HG02610 (cell line): Measurements from ENCODE around the gene SLIT3.

Experiments used
- ATAC-seq: cut with Tn5 transposase; IDR thresholded peaks from one replicate; pipeline ENCODE4 v1.9.1; 2021; ENCODE audit warnings: mild to moderate bottlenecking, moderate library complexity; ENCODE audit not compliant: unreplicated experiment

SLIT3 gene

GRCh38 chr5:169300468-169301385 lies at the start of gene SLIT3:
Gene SLIT3 (minus strand): TSS chr5:169301139. CDS start chr5:169300709, 430 bp downstream.
- no peak for ATAC-seq

GRCh38 chr5:169350016-169350415 lies 49.1 kb upstream of the SLIT3 start:
- ATAC-seq, result no peak

DNA sequence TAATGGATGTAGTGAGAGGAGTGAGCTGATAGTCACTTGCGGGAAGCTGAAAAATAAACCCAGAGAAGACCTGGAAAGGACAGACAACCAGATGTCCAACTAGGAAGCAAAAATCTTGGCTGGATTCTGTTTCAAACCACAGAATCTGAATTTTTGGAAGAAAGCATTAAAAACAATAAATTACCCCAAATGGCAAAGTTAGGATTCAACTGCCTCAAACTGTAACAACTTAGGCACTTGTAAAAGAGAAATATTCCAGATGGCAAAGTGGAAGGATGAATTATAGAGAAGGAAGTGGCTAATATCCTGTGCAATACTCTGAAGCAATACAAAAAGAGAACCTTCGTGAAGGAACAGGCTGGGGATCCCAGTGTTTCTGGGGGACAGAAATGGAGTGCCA lies 46.8 kb upstream of the SLIT3 start:
- ATAC-seq, result no peak

DNA sequence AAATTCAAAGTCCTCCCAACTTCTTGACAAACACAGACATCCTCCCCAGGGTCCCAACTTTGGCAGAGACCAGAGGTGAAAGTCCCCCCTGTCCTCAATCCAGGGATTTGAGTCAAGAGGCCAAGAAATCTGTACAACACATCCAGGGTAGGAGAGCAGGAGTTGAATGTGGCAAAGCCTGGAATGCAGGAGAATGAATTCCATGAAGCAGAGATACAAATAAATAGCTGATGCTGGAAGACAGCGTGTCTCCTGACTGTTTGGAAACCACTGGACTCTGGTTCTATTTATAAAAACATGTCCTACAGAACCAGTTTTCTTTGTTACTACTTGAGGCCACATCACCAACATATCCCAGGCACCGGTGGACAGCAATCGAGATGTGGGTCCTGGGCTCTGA lies 43.7 kb upstream of the SLIT3 start:
- ATAC-seq, result no peak

- no peak for ATAC-seq
Measured at GRCh38 chr5:169343766-169344165, 42.8 kb upstream of the SLIT3 start.

- ATAC-seq, result no peak
Measured at GRCh38 chr5:169341556-169341955, 40.6 kb upstream of the SLIT3 start.

- ATAC-seq, result peak; percentile 90
Measured at GRCh38 chr5:169339869-169340268, 38.9 kb upstream of the SLIT3 start.

DNA sequence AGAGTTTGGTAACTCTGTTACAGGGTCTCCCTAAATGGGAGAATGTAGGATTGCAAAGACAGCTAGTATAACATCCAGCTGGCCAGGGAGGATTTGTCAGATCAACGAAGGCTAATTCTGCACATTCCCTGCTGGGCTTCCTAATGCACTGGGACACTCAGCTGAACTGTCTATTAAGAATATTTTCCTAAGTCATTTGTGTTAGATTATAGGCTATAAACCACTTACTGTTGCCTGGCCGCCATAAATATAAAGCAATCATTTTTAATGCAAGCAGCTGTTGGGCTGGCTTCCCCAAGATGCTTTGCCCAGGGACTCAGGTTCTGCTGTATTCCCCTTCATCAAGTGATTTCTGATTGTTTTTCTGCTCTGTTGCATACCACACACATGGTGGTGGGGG lies 35.3 kb upstream of the SLIT3 start:
- no peak for ATAC-seq

GRCh38 chr5:169335806-169336205 lies 34.9 kb upstream of the SLIT3 start:
- no peak for ATAC-seq

GRCh38 chr5:169333518-169333917 lies 32.6 kb upstream of the SLIT3 start:
- ATAC-seq, result no peak

GRCh38 chr5:169331292-169331852 lies 30.4 kb upstream of the SLIT3 start:
- ATAC-seq, result no peak

DNA sequence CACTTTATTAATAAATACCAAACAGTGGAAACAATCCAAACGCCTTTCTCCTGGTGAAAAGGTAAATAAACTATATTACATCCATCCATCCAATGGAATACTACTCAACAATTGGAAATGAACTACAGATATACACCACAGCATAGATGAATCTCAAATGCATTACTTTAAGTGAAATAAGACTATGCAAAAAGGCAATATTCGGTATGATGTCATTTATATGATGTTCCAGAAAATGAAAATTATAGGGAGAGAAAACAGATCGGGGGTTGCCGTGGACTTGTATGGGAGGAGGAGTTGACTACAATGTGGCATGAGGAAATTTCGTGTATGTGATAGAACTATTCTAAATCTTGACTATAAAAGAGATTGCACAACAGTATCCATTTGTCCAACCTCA lies 27.5 kb upstream of the SLIT3 start:
- no peak for ATAC-seq

GRCh38 chr5:169325273-169325672 lies 24.3 kb upstream of the SLIT3 start:
- no peak for ATAC-seq

GRCh38 chr5:169318556-169318955 lies 17.6 kb upstream of the SLIT3 start:
- ATAC-seq, result no peak

DNA sequence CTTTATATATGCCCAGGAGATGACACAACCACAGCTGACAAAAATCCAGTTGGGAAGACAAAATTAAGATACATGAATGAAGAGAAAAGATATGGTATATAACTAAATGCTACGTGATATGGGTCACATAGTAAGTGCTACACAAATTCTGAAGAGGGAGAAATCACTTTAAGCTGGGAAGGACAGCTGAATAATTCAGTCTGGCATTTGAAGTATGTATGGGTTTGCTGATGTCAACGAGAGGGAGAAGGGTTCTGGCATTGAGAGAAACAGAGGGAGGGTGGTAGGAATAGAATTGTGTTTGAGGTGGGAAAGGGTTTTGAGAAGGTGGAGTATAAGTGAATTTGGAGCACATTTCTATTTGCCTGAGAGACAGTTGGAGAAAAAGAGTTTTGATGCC lies 6.7 kb upstream of the SLIT3 start:
- no peak for ATAC-seq

- no peak for ATAC-seq
Measured at GRCh38 chr5:169305366-169305765, 4.4 kb upstream of the SLIT3 start.

GRCh38 chr5:169304175-169304574 lies 3.2 kb upstream of the SLIT3 start:
- no peak for ATAC-seq

DNA sequence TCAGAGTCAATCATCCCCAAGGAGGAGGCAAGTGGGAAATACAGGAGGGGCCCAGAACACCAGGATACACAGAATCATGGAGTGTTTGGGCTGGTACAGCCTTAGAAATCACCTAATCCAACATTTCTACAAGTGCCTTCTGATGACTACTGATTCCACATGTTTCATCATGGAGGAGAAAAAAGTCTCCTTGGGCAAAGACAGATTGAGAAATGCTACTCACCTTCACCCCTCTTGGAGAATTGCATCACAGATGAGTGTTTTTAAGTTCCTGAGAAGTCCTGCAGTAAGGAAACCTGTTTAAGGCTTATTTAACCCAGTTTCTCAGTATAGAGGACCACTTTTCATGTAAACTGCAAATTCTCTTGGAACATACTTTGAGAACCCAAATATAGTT lies 2.2 kb upstream of the SLIT3 start:
- no peak for ATAC-seq

- peak; percentile 55 for ATAC-seq
Measured at GRCh38 chr5:169302491-169303118, 1.7 kb upstream of the SLIT3 start.

- ATAC-seq, result peak; percentile 21
Measured at GRCh38 chr5:169301986-169302385, 1.0 kb upstream of the SLIT3 start.

GRCh38 chr5:169301386-169301934 lies 521 bp upstream of the SLIT3 start:
- ATAC-seq, result no peak
